Thoracic aorta (tissue), 2 donors: ENCODE measurements around the gene ZBTB21. TPM values are rescaled to one million over a fixed set of nuclear protein-coding genes. Genes with fewer than 3 reads are reported as not detected.
A peak's percentile ranks its signal among the peaks of the same experiment; 100 is the strongest.

Experiments
- ATAC-seq: fragments of 150-250 bp; one replicate; pipeline ENCODE4 v1.8.0; 2017; ENCODE audit warnings: low read depth; ENCODE audit not compliant: insufficient number of reproducible peaks, low FRiP score
- DNase-seq: peaks from one replicate; pipeline ENCODE4 v3.0.0-alpha.2; 2020; ENCODE audit warnings: low spot score
- H3K27ac ChIP-seq, 2 donors: fragments of 200-600 bp; sonication (generic); 1 replicate in 1 of 2; 2 replicates in 1 of 2; pipeline ENCODE4 v1.5.1; 2016; ENCODE audit warnings: mild to moderate bottlenecking in 2 of 2, moderate library complexity in 2 of 2
- H3K27me3 ChIP-seq: fragments of 200-600 bp; sonication (generic); replicated peaks from 2 replicates; pipeline ENCODE4 v1.6.0; 2016; ENCODE audit warnings: mild to moderate bottlenecking; ENCODE audit not compliant: insufficient read depth
- H3K36me3 ChIP-seq: fragments of 200-600 bp; sonication (generic); one replicate; pipeline ENCODE4 v1.5.1; 2016
- H3K4me1 ChIP-seq, 2 donors: fragments of 200-600 bp; sonication (generic); 1 replicate in 1 of 2; 2 replicates in 1 of 2; pipeline versions ENCODE4 v1.5.1 to v1.6.0; 2016; ENCODE audit warnings: low read depth in 2 of 2, mild to moderate bottlenecking in 1 of 2; ENCODE audit not compliant: control insufficient read depth in 1 of 2
- H3K4me3 ChIP-seq: fragments of 200-600 bp; sonication (generic); 2 replicates; pipeline ENCODE4 v1.5.1; 2016; ENCODE audit warnings: mild to moderate bottlenecking
- H3K9me3 ChIP-seq: fragments of 200-600 bp; sonication (generic); 2 replicates; pipeline ENCODE4 v1.5.1; 2016
- total RNA-seq, 2 donors: library from RNA; depleted of rRNA; stranded (reverse); fragments of >200 nt; gene quantifications; one replicate each; pipeline versions ENCODE4 v1.1.0 to v1.2.3, GENCODE V29; 2016
- TF ChIP-seq, protein P1 (sequence below): fragments of 200-600 bp; sonication (generic); IDR thresholded peaks from one replicate; pipeline ENCODE4 v1.5.1; 2019; ENCODE audit warnings: antibody characterized with exemption

ZBTB21 gene
- total RNA-seq, 2 donors from 2014 or later = 16.5 to 23.8 TPM

- Histone ChIP-seq H3K4me1 (peaks cover 11 to 29% of the 10 kb centered on the region in 2 donors), H3K27me3 (no peaks in the 10 kb centered on the region), H3K36me3 (no peaks in the 10 kb centered on the region), H3K9me3 (no peaks in the 10 kb centered on the region), H3K27ac (peak overlapping the region; percentile 68 to 91), H3K4me3 (no peak overlapping the region)
- TF ChIP-seq, protein P1, sequence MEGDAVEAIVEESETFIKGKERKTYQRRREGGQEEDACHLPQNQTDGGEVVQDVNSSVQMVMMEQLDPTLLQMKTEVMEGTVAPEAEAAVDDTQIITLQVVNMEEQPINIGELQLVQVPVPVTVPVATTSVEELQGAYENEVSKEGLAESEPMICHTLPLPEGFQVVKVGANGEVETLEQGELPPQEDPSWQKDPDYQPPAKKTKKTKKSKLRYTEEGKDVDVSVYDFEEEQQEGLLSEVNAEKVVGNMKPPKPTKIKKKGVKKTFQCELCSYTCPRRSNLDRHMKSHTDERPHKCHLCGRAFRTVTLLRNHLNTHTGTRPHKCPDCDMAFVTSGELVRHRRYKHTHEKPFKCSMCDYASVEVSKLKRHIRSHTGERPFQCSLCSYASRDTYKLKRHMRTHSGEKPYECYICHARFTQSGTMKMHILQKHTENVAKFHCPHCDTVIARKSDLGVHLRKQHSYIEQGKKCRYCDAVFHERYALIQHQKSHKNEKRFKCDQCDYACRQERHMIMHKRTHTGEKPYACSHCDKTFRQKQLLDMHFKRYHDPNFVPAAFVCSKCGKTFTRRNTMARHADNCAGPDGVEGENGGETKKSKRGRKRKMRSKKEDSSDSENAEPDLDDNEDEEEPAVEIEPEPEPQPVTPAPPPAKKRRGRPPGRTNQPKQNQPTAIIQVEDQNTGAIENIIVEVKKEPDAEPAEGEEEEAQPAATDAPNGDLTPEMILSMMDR = no peak
- no peak for ATAC-seq
- no peak for DNase-seq
These were observed 38.9 kb upstream of the ZBTB21 start for GRCh38 chr21:42048870-42049577.

- ATAC-seq (peak; percentile 99), DNase-seq (peak; percentile 82)
- Histone ChIP-seq H3K27me3 (no peaks in the 10 kb centered on the region), H3K36me3 (no peaks in the 10 kb centered on the region), H3K4me3 (no peak overlapping the region), H3K9me3 (no peaks in the 10 kb centered on the region), H3K27ac (peak overlapping the region; percentile 86 to 91), H3K4me1 (peaks cover 11 to 29% of the 10 kb centered on the region in 2 donors)
- TF ChIP-seq, protein P1 = no peak
These were observed 37.9 kb upstream of the ZBTB21 start for GRCh38 chr21:42047821-42048613.

DNA sequence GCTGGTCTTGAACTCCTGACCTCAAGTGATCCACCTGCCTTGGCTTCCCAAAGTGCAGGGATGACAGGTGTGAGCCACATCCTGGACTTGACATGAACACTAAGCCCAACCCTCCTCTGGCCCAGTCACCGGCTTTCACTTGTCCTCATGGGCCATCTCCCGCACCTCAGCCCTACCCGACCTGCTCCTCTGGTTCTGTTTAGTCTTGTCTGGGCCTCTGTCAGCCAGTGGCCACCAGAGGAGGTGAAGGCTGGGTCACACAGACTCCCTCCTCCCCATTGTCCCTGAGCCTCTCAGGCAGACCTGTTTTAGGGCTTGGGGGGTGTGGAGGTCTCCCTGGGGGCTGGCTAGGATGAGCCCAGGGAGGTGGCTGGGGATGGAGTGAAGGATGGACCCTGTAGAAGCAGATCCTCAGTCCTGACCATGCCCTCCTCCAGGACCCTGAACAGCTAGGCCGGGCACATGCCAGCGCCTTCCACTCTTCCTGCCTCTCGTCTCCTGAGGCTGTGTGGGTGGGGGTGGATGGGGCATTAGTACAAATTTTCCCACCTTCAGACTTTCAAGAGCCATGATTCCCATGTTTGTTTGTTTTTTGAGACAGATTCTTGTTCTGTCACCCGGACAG, 34.8 kb upstream of the ZBTB21 start:
- DNase-seq (no peak), ATAC-seq (no peak)
- no peaks in the 10 kb centered on the region for H3K9me3 ChIP-seq
- no peaks in the 10 kb centered on the region for H3K27me3 ChIP-seq
- H3K4me1 ChIP-seq = peaks cover 15 to 40% of the 10 kb centered on the region in 2 donors
- H3K27ac ChIP-seq = no peak overlapping the region
- TF ChIP-seq, protein P1 = no peak
- no peak overlapping the region for H3K4me3 ChIP-seq
- no peaks in the 10 kb centered on the region for H3K36me3 ChIP-seq

DNA sequence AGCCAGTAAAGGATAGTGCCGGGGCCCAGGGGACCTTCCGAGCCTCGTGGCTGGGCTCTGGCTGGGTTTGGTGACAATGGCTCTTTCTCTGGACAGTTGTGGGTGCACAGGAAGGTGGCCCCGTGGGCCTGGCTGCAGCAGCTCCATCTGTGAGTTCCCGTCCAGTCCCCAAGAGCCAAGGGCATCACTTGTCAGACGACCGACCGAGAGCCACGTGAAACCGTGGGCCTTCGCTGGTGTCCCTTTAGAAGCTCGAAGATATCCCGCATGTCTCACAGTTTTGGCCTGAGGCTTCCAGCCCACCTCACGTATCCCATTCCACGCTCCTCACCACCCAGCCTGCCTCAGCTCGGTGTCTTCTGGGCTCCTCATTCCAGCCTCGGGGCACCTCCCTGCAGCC, 33.8 kb upstream of the ZBTB21 start:
- no peaks in the 10 kb centered on the region for H3K27me3 ChIP-seq
- no peaks in the 10 kb centered on the region for H3K36me3 ChIP-seq
- H3K9me3 ChIP-seq = no peaks in the 10 kb centered on the region
- no peak overlapping the region for H3K4me3 ChIP-seq
- DNase-seq (no peak), ATAC-seq (no peak)
- H3K27ac ChIP-seq = no peak overlapping the region
- TF ChIP-seq, protein P1 = no peak
- peaks cover 18 to 46% of the 10 kb centered on the region in 2 donors for H3K4me1 ChIP-seq
